ENCODE data around the gene CCDC24. TPM values are rescaled to one million over a fixed set of nuclear protein-coding genes. Genes with fewer than 3 reads are reported as not detected.

Gene CCDC24
- total RNA-seq, 1 experiment from 2014 or later = 11.8 TPM

DNA sequence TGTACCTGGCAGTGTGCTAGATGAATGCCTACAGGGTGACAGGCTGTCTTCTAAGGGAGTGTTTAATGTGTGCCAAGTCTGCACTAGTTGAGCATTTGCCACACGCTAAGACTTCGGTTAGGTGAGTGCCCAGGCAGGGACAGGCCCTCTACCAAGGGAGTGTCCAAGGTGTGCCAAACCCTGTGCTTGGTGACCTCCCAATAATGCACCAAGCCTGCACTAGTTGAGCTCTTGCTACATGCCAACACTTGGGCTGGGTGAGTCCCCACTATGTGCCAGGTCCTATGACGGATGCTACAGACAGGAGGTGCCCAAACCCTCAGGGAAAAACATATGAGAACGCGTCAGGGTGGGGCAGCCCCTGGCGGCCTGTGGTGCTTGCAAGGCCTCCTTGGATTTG is 29.1 kb downstream of the CCDC24 start:
- Histone ChIP-seq H3K4me2 (ENCODE audit: insufficient read depth, insufficient read length, low read length) (no peak overlapping the region), H4K20me1 (ENCODE audit: control insufficient read depth, insufficient read depth, insufficient read length) (no peaks in the 10 kb centered on the region), H3K79me1 (ENCODE audit: insufficient read depth, low read depth, low read length, poor library complexity, severe bottlenecking) (no peaks in the 10 kb centered on the region), H3K9me3 (ENCODE audit: control insufficient read depth, low read depth, low read length) (no peaks in the 10 kb centered on the region), H3K56ac (ENCODE audit: insufficient read length, low read depth, low read length) (no peak overlapping the region), H3K14ac (ENCODE audit: insufficient read depth, low read length) (no peak overlapping the region), H3K18ac (ENCODE audit: insufficient read length, low read depth, low read length) (no peak overlapping the region), H2BK15ac (ENCODE audit: low read depth, low read length) (no peak overlapping the region), H2AFZ (ENCODE audit: low read length) (no peak overlapping the region), H2BK5ac (ENCODE audit: insufficient read length, low read length) (no peak overlapping the region), H2BK20ac (ENCODE audit: low read depth, low read length, poor library complexity, severe bottlenecking) (no peak overlapping the region), H3K23me2 (ENCODE audit: insufficient read length, low read depth, low read length, poor library complexity, severe bottlenecking) (no peaks in the 10 kb centered on the region), H4K5ac (ENCODE audit: insufficient read length, low read depth, low read length) (no peak overlapping the region), H3K23ac (ENCODE audit: insufficient read length, low read depth, low read length) (no peak overlapping the region), H3T11ph (ENCODE audit: low read length) (no peak overlapping the region), H3K79me2 (ENCODE audit: insufficient read depth, low read length) (no peaks in the 10 kb centered on the region), H2BK12ac (ENCODE audit: insufficient read length, low read depth, low read length) (no peak overlapping the region), H4K91ac (ENCODE audit: insufficient read length, low read depth, low read length) (no peak overlapping the region), H2BK120ac (ENCODE audit: low read depth, low read length, poor library complexity, severe bottlenecking) (no peak overlapping the region), H4K8ac (replicated peaks; ENCODE audit: insufficient read length, low read depth, low read length) (no peak overlapping the region), H3K27me3 (ENCODE audit: insufficient read depth, low read length) (no peaks in the 10 kb centered on the region), H3K4ac (ENCODE audit: low read depth, low read length) (no peak overlapping the region), H3K27ac (ENCODE audit: insufficient read length, low read depth, low read length) (no peak overlapping the region), H3K9ac (ENCODE audit: extremely low read depth, insufficient read length, low read length) (no peak overlapping the region), H2AK5ac (ENCODE audit: insufficient read length, low read length) (no peak overlapping the region), H3K4me1 (ENCODE audit: insufficient read depth, low read length) (no peaks in the 10 kb centered on the region)
- Mint-ChIP-seq H3K36me3 (ENCODE audit: insufficient read depth in 1 of 3, low read depth in 3 of 3) (peaks cover 18 to 39% (median 18%) of the 10 kb centered on the region in 3 experiments), H3K27me3 (ENCODE audit: low read depth) (no peaks in the 10 kb centered on the region), H3K4me1 (peaks cover 11 to 20% of the 10 kb centered on the region in 2 experiments), H3K4me3 (no peak overlapping the region), H3K27ac (no peak overlapping the region), H3K9me3 (no peaks in the 10 kb centered on the region)
- TF ChIP-seq, protein P1, sequence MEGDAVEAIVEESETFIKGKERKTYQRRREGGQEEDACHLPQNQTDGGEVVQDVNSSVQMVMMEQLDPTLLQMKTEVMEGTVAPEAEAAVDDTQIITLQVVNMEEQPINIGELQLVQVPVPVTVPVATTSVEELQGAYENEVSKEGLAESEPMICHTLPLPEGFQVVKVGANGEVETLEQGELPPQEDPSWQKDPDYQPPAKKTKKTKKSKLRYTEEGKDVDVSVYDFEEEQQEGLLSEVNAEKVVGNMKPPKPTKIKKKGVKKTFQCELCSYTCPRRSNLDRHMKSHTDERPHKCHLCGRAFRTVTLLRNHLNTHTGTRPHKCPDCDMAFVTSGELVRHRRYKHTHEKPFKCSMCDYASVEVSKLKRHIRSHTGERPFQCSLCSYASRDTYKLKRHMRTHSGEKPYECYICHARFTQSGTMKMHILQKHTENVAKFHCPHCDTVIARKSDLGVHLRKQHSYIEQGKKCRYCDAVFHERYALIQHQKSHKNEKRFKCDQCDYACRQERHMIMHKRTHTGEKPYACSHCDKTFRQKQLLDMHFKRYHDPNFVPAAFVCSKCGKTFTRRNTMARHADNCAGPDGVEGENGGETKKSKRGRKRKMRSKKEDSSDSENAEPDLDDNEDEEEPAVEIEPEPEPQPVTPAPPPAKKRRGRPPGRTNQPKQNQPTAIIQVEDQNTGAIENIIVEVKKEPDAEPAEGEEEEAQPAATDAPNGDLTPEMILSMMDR (conservative IDR thresholded peaks at IDR 0.05) = no peak
- WGBS (ENCODE audit: extremely low coverage, insufficient read length, low lambda C conversion rate) = no CpG with 5 or more reads among the region's 6 CpGs
- DNase-seq = no peak

All from H9 (cell line).